ENCODE results near the gene NSF. TPM values are rescaled to one million over a fixed set of nuclear protein-coding genes. Genes with fewer than 3 reads are reported as not detected.

The NSF gene
- total RNA-seq, 1 donor from 2014 or later, result 43.0 TPM

GRCh38 chr17:46741122-46741730 is 150.8 kb downstream of the NSF start:
- Histone ChIP-seq H3K9me3 (ENCODE audit: low read depth) (no peaks in the 10 kb centered on the region), H3K79me2 (ENCODE audit: low read depth) (no peaks in the 10 kb centered on the region), H3K4me2 (no peak overlapping the region), H3K27me3 (no peaks in the 10 kb centered on the region), H3K36me3 (no peaks in the 10 kb centered on the region), H3K4me3 (no peak overlapping the region), H3K4me1 (peaks cover 20% of the 10 kb centered on the region), H3F3A (ENCODE audit: low read depth) (peaks cover 5% of the 10 kb centered on the region), H2AFZ (replicated peaks) (no peak overlapping the region), H4K20me1 (ENCODE audit: low read depth) (peaks cover 9% of the 10 kb centered on the region), H3K27ac (no peak overlapping the region), H3K9ac (no peak overlapping the region)
- Mint-ChIP-seq H3K9me3 (no peaks in the 10 kb centered on the region), H3K27me3 (ENCODE audit: insufficient read depth, low read depth) (peaks cover 7% of the 10 kb centered on the region), H3K4me3 (no peak overlapping the region), H3K4me1 (peaks cover 58% of the 10 kb centered on the region), H3K36me3 (peaks cover 11% of the 10 kb centered on the region), H3K27ac (peak overlapping the region; percentile 19)
- no peak for DNase-seq (ENCODE audit: low spot score)
- TF ChIP-seq EZH2 (IDR thresholded peaks at IDR 0.05) (no peak), CTCF (IDR thresholded peaks at IDR 0.05) (no peak), EZH2phosphoT487 (IDR thresholded peaks at IDR 0.05) (no peak)

GRCh38 chr17:46742565-46743270 is 152.2 kb downstream of the NSF start:
- Histone ChIP-seq H3K9me3 (ENCODE audit: low read depth) (no peaks in the 10 kb centered on the region), H2AFZ (replicated peaks) (no peak overlapping the region), H3K27ac (no peak overlapping the region), H3K4me2 (no peak overlapping the region), H3K9ac (no peak overlapping the region), H4K20me1 (ENCODE audit: low read depth) (peaks cover 9% of the 10 kb centered on the region), H3F3A (ENCODE audit: low read depth) (peaks cover 5% of the 10 kb centered on the region), H3K36me3 (no peaks in the 10 kb centered on the region), H3K4me3 (no peak overlapping the region), H3K27me3 (no peaks in the 10 kb centered on the region), H3K79me2 (ENCODE audit: low read depth) (no peaks in the 10 kb centered on the region), H3K4me1 (peaks cover 20% of the 10 kb centered on the region)
- TF ChIP-seq EZH2phosphoT487 (IDR thresholded peaks at IDR 0.05), result no peak
- H3K27ac Mint-ChIP-seq, result peak overlapping the region; percentile 64
- peaks cover 7% of the 10 kb centered on the region for H3K27me3 Mint-ChIP-seq (ENCODE audit: insufficient read depth, low read depth)
- DNase-seq (ENCODE audit: low spot score), result no peak
- no peak overlapping the region for H3K4me3 Mint-ChIP-seq
- peaks cover 52% of the 10 kb centered on the region for H3K4me1 Mint-ChIP-seq
- H3K36me3 Mint-ChIP-seq, result peaks cover 11% of the 10 kb centered on the region
- H3K9me3 Mint-ChIP-seq, result no peaks in the 10 kb centered on the region

- no peak overlapping the region for H3K9ac ChIP-seq
- peak overlapping the region; percentile 12 for H3K4me2 ChIP-seq
- TF ChIP-seq EZH2 (IDR thresholded peaks at IDR 0.05) (no peak), CTCF (IDR thresholded peaks at IDR 0.05) (no peak), EZH2phosphoT487 (IDR thresholded peaks at IDR 0.05) (no peak)
- H3K79me2 ChIP-seq (ENCODE audit: low read depth), result no peaks in the 10 kb centered on the region
- no peaks in the 10 kb centered on the region for H3K27me3 ChIP-seq
- peaks cover 7% of the 10 kb centered on the region for H3K27me3 Mint-ChIP-seq (ENCODE audit: insufficient read depth, low read depth)
- H3K36me3 Mint-ChIP-seq, result peaks cover 16% of the 10 kb centered on the region
- peaks cover 20% of the 10 kb centered on the region for H3K4me1 ChIP-seq
- no peaks in the 10 kb centered on the region for H3K9me3 ChIP-seq (ENCODE audit: low read depth)
- no peak overlapping the region for H3K4me3 ChIP-seq
- H3K27ac Mint-ChIP-seq, result no peak overlapping the region
- H3K9me3 Mint-ChIP-seq, result no peaks in the 10 kb centered on the region
- H2AFZ ChIP-seq (replicated peaks), result no peak overlapping the region
- peaks cover 9% of the 10 kb centered on the region for H4K20me1 ChIP-seq (ENCODE audit: low read depth)
- peaks cover 51% of the 10 kb centered on the region for H3K4me1 Mint-ChIP-seq
- H3K27ac ChIP-seq, result no peak overlapping the region
- no peak overlapping the region for H3K4me3 Mint-ChIP-seq
- H3F3A ChIP-seq (ENCODE audit: low read depth), result peaks cover 5% of the 10 kb centered on the region
- DNase-seq (ENCODE audit: low spot score), result peak; percentile 43
- H3K36me3 ChIP-seq, result no peaks in the 10 kb centered on the region
Observed at GRCh38 chr17:46744441-46744840, 154.0 kb downstream of the NSF start.

GRCh38 chr17:46745376-46745775 is 154.9 kb downstream of the NSF start:
- Histone ChIP-seq H3K4me2 (peak overlapping the region; percentile 12), H3K4me1 (peaks cover 20% of the 10 kb centered on the region), H2AFZ (replicated peaks) (no peak overlapping the region), H3K27ac (no peak overlapping the region), H3K9ac (no peak overlapping the region), H4K20me1 (ENCODE audit: low read depth) (peaks cover 9% of the 10 kb centered on the region), H3K27me3 (no peaks in the 10 kb centered on the region), H3F3A (ENCODE audit: low read depth) (peaks cover 5% of the 10 kb centered on the region), H3K4me3 (no peak overlapping the region), H3K9me3 (ENCODE audit: low read depth) (no peaks in the 10 kb centered on the region), H3K36me3 (no peaks in the 10 kb centered on the region), H3K79me2 (ENCODE audit: low read depth) (no peaks in the 10 kb centered on the region)
- Mint-ChIP-seq H3K4me3 (no peak overlapping the region), H3K4me1 (peaks cover 46% of the 10 kb centered on the region), H3K27ac (no peak overlapping the region), H3K36me3 (peaks cover 18% of the 10 kb centered on the region), H3K27me3 (ENCODE audit: insufficient read depth, low read depth) (peaks cover 7% of the 10 kb centered on the region), H3K9me3 (no peaks in the 10 kb centered on the region)
- DNase-seq (ENCODE audit: low spot score), result no peak
- no peak for TF ChIP-seq EZH2 (IDR thresholded peaks at IDR 0.05)
- no peak for TF ChIP-seq EZH2phosphoT487 (IDR thresholded peaks at IDR 0.05)
- no peak for TF ChIP-seq CTCF (IDR thresholded peaks at IDR 0.05)

Measured in neural progenitor cell (in vitro differentiated cells).